Right hindlimb (tissue), 1 donor: ENCODE data around the gene CDKL1.
"Not testable (repeated sequence)": the region's sequence is repeated elsewhere in the genome, so short reads cannot be mapped to it uniquely, and the experiment has no call there.

ENCODE experiments used
- DNase-seq: peaks from one replicate; pipeline ENCODE4 v3.0.0-alpha.2; 2018

CDKL1 gene

GRCh38 chr14:50321009-50321660, 75.5 kb downstream of the CDKL1 start:
- peak; percentile 76 for DNase-seq

- DNase-seq: no peak
Observed at GRCh38 chr14:50320283-50320682, 76.4 kb downstream of the CDKL1 start.

GRCh38 chr14:50319721-50320120, 77.0 kb downstream of the CDKL1 start:
- DNase-seq: no peak

- no peak for DNase-seq
Observed at GRCh38 chr14:50319293-50319692, 77.4 kb downstream of the CDKL1 start.

- DNase-seq: no peak
Observed at GRCh38 chr14:50318031-50318626, 78.6 kb downstream of the CDKL1 start.

- not testable (repeated sequence) for DNase-seq
Observed at GRCh38 chr14:50314098-50314497, 82.6 kb downstream of the CDKL1 start.

- no peak for DNase-seq
Observed at GRCh38 chr14:50312734-50313054, 84.0 kb downstream of the CDKL1 start.

- peak; percentile 96 for DNase-seq
Observed at GRCh38 chr14:50311972-50312733, 84.5 kb downstream of the CDKL1 start, which contains the start of the genes DMAC2L and L2HGDH. Gene DMAC2L, plus strand, starts transcription at chr14:50312324. Its CDS starts 9,164 bp downstream, at chr14:50321488. Gene L2HGDH, minus strand, starts transcription at chr14:50312229. Its CDS starts 79 bp downstream, at chr14:50312150.

- no peak for DNase-seq
Observed at GRCh38 chr14:50311337-50311971, 85.2 kb downstream of the CDKL1 start.

GRCh38 chr14:50310445-50310844, 86.2 kb downstream of the CDKL1 start:
- DNase-seq: no peak

GRCh38 chr14:50308363-50308915, 88.2 kb downstream of the CDKL1 start:
- no peak for DNase-seq

GRCh38 chr14:50303744-50304471, 92.8 kb downstream of the CDKL1 start:
- no peak for DNase-seq

- DNase-seq: no peak
Observed at GRCh38 chr14:50301914-50302313, 94.8 kb downstream of the CDKL1 start.

GRCh38 chr14:50299585-50299984, 97.1 kb downstream of the CDKL1 start:
- DNase-seq: no peak

GRCh38 chr14:50290306-50290705, 106.4 kb downstream of the CDKL1 start:
- no peak for DNase-seq

GRCh38 chr14:50288146-50288545, 108.5 kb downstream of the CDKL1 start:
- DNase-seq: no peak

GRCh38 chr14:50285861-50286260, 110.8 kb downstream of the CDKL1 start:
- DNase-seq: no peak
